Activated CD8-positive, alpha-beta memory T cell treated with anti-CD3 and anti-CD28 coated beads for 36 hours (primary cell): ENCODE measurements around the gene IKZF2. TPM values are rescaled to one million over a fixed set of nuclear protein-coding genes. Genes with fewer than 3 reads are reported as not detected.

Source experiments
- CTCF ChIA-PET: fragments of 350-600 bp; sonication (Branson Sonifier 250); formaldehyde crosslinking; loops from one replicate; lab custom pipeline; 2021; ENCODE audit warnings: antibody characterized with exemption; lab: Charles Lee
- POLR2A ChIA-PET: fragments of 350-600 bp; sonication (Branson Sonifier 250); formaldehyde crosslinking; loops from one replicate; lab custom pipeline; 2021; ENCODE audit warnings: antibody characterized with exemption; lab: Charles Lee
- total RNA-seq, 2 experiments: library from RNA; stranded (reverse); gene quantifications; one replicate each; pipeline ENCODE4 v1.2.3, GENCODE V29; 2021

Gene IKZF2
- total RNA-seq, 2 experiments from 2014 or later, result 8.3 to 8.8 TPM

DNA sequence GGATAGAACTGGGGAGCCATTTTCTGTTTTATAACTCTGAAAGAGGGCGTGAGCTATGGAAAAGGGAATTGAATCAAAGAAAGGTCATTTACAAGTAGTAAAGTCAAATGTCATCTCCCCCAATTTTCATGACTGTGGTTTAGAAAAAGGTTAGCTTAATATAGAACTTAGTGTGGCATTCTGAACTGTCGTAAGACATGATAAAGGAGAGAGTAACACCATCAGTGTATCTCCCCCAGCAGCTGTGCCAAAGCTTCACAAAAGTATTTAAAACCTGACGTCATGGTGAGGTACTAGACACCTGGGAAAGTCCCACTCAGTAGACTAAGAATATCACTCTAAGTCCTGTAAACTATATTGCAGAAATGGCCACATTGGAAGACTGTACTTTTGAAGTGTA lies 5.8 kb upstream of the IKZF2 start:
- ChIA-PET POLR2A (interaction anchor here (0.7 kb wide), 1 partner anchor 118 kb away, joined by 3 read pairs; no protein-coding TSS in a partner anchor), CTCF (no interaction called here)

DNA sequence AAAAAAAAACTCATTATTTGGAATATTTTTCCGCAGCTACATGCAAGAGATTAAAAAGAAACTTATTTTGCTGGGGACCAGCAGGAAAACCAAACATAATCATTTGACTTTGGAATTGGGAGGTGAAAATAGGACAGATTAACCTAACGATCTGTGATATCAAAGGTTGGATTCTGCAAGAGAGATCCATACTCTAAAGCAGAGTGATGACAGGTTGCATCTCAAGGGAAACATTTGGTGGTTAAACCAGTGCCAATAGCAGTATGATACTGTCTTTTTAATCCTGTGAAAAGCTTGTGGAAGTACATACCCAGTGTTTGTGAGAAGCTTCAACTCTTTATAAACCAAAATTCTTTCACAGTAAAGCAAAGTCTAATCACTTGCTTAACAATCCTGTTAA lies 5.3 kb upstream of the IKZF2 start:
- ChIA-PET POLR2A (interaction anchor here (0.6 to 0.7 kb wide), 2 partner anchors 115 to 118 kb away, joined by 3 read pairs; no protein-coding TSS in a partner anchor), CTCF (no interaction called here)

- POLR2A ChIA-PET, result no interaction called here
Measured at GRCh38 chr2:213152888-213153287, 1.5 kb upstream of the IKZF2 start.

DNA sequence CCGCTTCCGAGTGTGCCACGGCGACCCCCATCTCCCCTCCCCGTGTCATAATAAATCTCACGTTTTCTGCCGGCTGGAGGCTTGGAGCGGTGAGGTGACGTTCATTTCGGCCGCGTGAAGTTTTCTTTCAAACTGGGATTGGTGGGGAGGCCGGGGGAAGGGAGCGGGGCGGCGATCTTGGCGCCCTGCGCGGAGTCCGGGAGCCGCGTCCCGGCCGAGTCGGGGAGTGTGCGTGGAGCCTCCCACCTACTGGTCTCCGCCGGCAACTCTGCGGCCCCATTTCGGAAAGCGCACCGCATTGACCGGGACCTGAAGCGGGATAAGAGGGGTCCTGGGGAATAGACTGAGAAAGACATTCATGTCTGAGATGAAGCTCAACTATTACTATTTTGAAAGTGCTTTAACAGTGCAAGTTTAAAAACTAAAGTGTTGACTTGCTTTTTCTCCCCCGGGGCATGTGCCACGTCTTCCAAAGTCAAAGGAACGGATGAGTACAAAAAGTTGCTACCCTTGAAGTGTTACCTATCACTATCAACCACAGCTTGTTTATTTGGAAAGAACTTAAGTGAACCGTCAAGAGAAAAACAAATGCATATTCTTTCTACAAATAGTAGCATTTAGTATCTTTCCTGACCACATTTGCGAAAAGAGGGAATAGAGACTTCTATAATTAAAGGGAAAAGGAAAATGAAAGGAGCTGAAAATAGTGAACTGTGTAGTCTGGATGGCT lies 818 bp upstream of the IKZF2 start:
- ChIA-PET POLR2A (no interaction called here), CTCF (no interaction called here)

More at GRCh38 chr2:213152888-213153287, 1.5 kb upstream of the IKZF2 start:
- CTCF ChIA-PET, result no interaction called here

- CTCF ChIA-PET, result interaction anchor here (0.6 kb wide), 1 partner anchor 751 kb away, joined by 3 read pairs; no protein-coding TSS in a partner anchor
- POLR2A ChIA-PET, result interaction anchor here (0.6 kb wide), 1 partner anchor 132 kb away, joined by 3 read pairs; no protein-coding TSS in a partner anchor
Measured at GRCh38 chr2:213150315-213151097, 906 bp downstream of the IKZF2 start.

DNA sequence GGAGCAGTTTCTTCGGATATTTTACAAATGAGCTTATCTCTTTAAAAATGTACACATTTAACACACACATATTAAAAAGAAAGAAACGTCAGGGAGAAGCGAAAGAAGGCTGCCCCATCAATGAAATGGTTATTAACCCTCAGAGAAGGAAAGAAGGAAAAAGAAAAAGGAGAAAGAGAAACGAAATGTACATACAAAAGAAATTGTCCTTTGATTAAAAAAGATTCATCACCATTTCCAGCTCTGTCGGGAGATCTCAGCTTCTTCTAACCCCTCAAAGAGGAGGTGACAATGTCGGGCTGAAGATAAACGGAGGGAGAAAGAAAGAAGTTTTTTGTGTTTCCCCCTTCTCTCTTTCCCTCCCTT lies 1.5 kb downstream of the IKZF2 start:
- POLR2A ChIA-PET, result no interaction called here

DNA sequence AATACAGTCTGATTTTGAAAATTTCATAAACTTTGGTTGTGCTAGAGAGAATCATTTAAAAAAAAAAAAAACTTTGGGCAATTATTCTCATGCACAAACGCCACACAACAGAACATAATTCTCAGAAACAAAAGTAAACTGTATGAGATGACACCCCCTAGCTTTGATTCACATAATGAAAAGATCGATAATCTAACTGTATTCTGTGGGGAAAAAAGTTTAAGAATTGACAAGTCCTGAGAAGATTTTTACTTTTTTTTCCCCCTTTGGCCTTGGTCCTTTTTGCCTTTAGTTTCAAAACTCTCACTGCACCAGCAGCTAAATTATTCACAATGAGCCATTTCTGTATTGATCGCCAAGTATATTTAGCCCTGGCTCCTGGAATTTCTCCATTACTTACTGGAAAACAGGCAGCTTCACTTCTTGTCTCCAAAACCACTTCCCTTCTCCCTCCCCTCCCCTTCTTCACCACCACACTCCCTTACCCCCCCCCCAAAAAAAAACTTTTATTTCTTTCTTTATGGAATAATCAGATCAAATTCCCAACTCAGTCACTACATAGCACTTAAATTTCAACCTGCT lies 2.0 kb downstream of the IKZF2 start:
- POLR2A ChIA-PET, result no interaction called here
- CTCF ChIA-PET, result interaction anchor here (0.6 kb wide), 1 partner anchor 13 kb away, joined by 3 read pairs; no protein-coding TSS in a partner anchor

More for the DNA sequence above, 1.5 kb downstream of the IKZF2 start:
- CTCF ChIA-PET, result no interaction called here

DNA sequence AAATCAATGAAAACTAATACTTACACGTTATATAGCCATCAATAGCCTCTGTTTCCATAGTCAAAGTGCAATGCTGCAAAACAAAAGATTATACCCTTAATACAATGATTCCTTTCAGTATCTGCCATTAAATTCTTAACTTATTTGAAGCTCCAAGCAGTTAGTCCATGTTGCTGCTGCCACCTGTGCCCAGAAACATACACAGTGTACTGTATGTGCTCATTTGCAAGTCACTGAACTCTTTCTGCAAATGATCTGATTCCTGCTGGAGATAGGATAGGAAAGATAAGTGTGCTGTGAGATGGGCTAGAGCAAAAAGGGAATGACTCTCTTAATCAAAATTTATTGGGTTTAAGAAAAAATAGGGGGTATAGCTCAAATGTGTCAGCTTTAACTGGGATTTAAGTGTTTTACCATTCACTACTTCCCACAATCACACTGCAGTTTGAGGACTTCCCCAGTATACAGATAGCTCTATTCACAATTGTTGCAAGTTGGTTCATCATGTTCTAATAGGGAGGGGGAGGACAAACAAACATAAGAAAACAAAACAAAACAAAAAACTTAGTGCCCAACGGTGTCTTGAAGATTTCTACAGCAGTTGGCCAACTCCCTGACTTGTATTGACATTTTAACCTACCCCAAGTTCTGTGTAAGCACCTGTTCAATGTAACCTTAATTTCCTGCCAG lies 2.7 kb downstream of the IKZF2 start:
- POLR2A ChIA-PET, result no interaction called here
- CTCF ChIA-PET, result interaction anchor here (0.6 kb wide), 1 partner anchor 12 kb away, joined by 3 read pairs; no protein-coding TSS in a partner anchor

- ChIA-PET CTCF (no interaction called here), POLR2A (no interaction called here)
Measured at GRCh38 chr2:213147538-213147937, 3.9 kb downstream of the IKZF2 start.

DNA sequence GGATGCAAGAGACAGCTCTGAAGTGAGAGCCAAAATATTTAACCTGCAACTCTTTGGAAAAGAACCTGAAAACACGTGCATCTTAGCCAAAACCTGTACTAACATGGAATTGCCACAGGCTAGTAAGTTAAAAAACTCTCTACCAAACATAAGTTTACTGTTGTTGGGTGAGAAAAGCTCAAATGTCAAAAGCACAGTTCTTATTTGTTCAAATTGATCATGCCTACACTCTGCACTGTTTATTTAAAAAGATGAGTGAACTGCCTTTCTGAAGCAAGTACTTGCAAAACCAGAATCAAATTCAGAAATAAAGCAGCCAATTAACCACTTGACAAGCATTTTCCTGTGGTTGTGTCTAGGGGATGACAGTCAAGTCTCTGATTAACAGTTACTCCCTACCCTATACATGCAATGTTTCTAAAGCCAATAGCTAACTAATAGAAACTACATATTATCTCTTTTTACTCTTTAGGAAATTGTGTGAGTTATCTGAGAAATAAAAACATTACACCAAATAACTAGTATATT lies 5.6 kb downstream of the IKZF2 start:
- POLR2A ChIA-PET, result no interaction called here
- CTCF ChIA-PET, result no interaction called here

DNA sequence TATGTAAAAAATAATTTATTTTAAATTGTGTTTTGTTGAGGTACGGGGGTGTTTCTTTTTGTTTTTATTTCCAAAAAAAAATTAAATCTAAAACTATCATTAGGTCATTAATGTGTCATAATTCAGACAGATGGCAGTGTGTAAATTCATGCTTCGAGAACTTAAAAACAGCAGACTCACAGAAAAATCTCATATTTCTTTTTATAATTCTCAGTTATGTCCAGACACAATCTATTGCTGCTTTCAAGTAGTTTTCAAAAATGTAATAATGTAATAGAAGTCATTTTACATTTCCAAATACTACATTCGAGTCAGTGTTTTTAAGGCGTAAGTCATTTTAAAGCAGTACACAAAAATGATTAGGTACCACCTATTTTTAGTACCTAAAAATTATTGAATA lies 14.3 kb downstream of the IKZF2 start:
- CTCF ChIA-PET, result no interaction called here
- POLR2A ChIA-PET, result no interaction called here

DNA sequence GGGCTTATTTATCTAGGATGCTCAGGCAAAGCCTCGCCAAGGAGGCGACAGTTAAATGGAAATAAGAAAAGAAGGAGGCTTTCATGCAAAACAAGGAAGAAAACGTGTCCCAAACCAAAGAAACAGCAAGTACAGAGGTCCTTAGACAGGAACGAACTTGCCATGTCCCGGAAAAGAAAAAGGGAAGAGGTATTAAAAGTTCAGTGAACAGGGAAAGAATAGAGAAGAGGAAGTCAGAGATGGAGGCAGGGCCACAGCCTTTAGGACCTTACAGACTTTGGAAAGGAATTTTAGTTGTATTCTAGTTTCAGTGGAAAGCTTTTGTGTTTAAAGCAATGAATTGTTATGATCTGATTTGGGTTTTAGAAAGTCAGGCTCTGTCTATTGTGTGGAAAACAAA lies 22.1 kb downstream of the IKZF2 start:
- POLR2A ChIA-PET, result no interaction called here
- CTCF ChIA-PET, result no interaction called here

DNA sequence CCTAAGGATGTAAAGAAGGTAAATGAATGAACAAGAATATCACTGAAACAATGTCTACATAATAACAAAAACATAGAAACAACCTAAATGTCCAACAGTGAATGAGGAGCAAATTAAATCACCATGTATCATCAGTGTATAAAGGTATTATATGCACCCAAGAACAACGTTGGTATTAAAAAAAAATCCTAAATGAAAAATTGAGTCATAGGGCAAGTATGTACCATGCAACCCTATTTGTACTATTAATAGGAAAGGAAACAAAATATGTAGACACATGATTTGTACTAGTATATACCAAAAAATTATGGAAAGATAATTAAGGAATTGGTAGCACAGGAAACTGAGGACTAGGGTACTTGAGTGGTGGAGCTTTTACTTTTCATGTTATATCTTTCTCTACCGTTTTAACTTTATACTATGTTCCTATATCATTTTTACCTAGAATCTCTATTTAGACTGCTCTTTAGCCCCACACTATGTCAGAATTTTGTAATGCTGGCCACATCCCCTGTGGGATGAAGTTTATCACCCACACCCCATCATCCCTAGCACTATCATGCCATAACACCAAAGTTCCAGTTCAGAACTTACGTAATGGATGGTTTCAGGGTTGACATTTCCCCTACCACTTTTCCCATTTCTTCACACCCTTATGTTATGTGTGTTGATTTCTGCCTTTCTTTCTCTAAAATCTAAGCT lies 25.6 kb downstream of the IKZF2 start:
- ChIA-PET POLR2A (no interaction called here), CTCF (no interaction called here)

- ChIA-PET CTCF (no interaction called here), POLR2A (no interaction called here)
Measured at GRCh38 chr2:213122725-213123124, 28.7 kb downstream of the IKZF2 start.

- ChIA-PET CTCF (no interaction called here), POLR2A (no interaction called here)
Measured at GRCh38 chr2:213121690-213122089, 29.7 kb downstream of the IKZF2 start.

DNA sequence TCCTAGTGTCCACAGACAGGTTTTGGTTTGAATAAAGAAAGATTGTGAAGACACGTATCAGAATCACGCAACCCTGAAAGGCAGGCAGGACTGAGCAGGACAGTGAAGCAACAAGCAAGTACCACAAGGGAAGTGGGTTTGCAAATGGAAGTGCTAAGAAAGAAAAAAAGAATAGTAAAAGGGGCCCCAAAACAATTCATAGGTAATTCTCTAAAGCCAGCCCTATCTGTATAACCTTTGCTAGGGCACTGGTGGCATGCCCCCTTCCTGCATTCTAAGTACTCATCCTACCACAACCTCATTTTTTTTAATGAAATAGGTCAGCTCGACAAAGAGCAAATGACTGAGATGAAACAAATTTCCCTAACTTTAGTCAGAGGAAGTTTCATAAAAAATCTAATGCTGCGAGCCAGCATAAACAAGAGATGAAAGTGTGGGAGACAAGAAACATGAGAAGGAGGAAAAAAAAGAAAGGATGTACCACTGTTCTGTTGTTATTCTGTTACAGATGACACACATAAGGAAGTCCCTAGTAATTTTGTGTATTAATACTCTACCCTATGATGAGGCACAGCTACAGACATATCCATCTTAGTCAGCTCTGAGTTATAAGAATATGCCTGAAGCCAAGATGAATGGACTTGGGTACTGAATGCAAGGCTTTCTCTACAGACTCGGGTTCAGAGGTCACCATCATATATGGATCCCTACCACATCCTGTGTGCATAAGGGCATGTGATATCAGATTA lies 32.2 kb downstream of the IKZF2 start:
- CTCF ChIA-PET, result no interaction called here
- POLR2A ChIA-PET, result no interaction called here

DNA sequence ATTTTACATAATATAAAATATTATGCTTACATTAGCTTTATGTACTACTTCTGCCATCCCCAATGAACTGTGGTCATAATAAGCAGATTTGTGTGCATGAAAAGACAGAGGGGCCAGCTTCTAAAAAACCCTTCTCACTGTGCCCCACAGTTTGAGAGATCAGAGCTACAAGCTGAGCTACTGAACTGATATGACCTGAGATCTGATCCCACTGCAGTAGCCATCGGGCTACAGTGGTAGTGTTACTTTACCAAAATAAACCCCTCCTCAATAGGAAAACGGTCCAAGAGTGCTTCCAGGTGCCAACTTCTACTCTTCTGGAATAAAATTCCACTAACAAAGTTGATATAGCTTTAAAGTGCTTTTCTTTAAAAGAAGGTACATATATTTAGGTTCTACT lies 43.1 kb downstream of the IKZF2 start:
- POLR2A ChIA-PET, result no interaction called here
- CTCF ChIA-PET, result no interaction called here

GRCh38 chr2:213107728-213108127 lies 43.7 kb downstream of the IKZF2 start:
- ChIA-PET CTCF (no interaction called here), POLR2A (no interaction called here)
